Endothelial cell of umbilical vein (primary cell): ENCODE measurements around the gene PIGM. TPM values are rescaled to one million over a fixed set of nuclear protein-coding genes. Genes with fewer than 3 reads are reported as not detected.

Experiments
- BruUV-seq: library from RNA; stranded (reverse); fragments of 400-500 nt; replicated peaks from 2 replicates; lab custom pipeline; 2021; lab: Mats Ljungman, UMichigan
- CTCF ChIA-PET: fragments of 300-600, 350-600 bp; sonication (Branson Sonifier 250); formaldehyde crosslinking; loops from one replicate; lab custom pipeline; 2021; ENCODE audit warnings: antibody characterized with exemption, inconsistent platforms; lab: Charles Lee
- POLR2A ChIA-PET: fragments of 300-600, 350-600 bp; sonication (Branson Sonifier 250); formaldehyde crosslinking; loops from one replicate; lab custom pipeline; 2021; ENCODE audit warnings: antibody characterized with exemption, inconsistent platforms; lab: Charles Lee
- DNase-seq: peaks from one replicate; pipeline ENCODE4 v3.0.0-alpha.2; 2011; ENCODE audit warnings: low read depth, low spot score
- FAIRE-seq: peaks from 2 replicates; lab custom pipeline; 2011; peaks lifted over from hg19 to GRCh38; lab: Jason Lieb, UNC
- H2AFZ ChIP-seq: 2 replicates; pipeline ENCODE4 v1.6.0; 2012; ENCODE audit warnings: low read depth, low read length, control low read depth, inconsistent platforms
- H3K27ac ChIP-seq: 2 replicates; pipeline ENCODE4 v1.5.1; 2011; ENCODE audit warnings: low read depth, mild to moderate bottlenecking, control low read depth, low read length, moderate library complexity; ENCODE audit not compliant: insufficient read depth
- H3K27me3 ChIP-seq, 2 experiments: 2 replicates each; pipeline versions ENCODE4 v1.6.0 to v1.6.1; 2011; ENCODE audit warnings: low read length in 2 of 2, mixed read lengths in 1 of 2; ENCODE audit not compliant: control insufficient read depth in 2 of 2, insufficient read depth in 2 of 2
- H3K36me3 ChIP-seq, 2 experiments: 2 replicates in 1 of 2; 3 replicates in 1 of 2; pipeline ENCODE4 v1.5.1; 2011; ENCODE audit warnings: low read length in 2 of 2, mild to moderate bottlenecking in 1 of 2, moderate library complexity in 1 of 2; ENCODE audit not compliant: control insufficient read depth in 2 of 2, insufficient read depth in 2 of 2; ENCODE audit errors: extremely low read depth in 1 of 2
- H3K4me1 ChIP-seq: 3 replicates; pipeline ENCODE4 v1.5.1; 2011; ENCODE audit warnings: mild to moderate bottlenecking, low read length; ENCODE audit not compliant: control insufficient read depth, insufficient read depth; ENCODE audit errors: extremely low read depth
- H3K4me2 ChIP-seq: 2 replicates; pipeline ENCODE4 v1.6.1; 2011; ENCODE audit warnings: low read length, control low read depth, mixed read lengths; ENCODE audit not compliant: insufficient read depth
- H3K4me3 ChIP-seq, 3 experiments: fragments of 200-600 bp in 1 of 3; sonication (generic), shearing (Covaris generic) in 1 of 3; replicated peaks in 1 of 3; 2 replicates each; pipeline ENCODE4 v1.5.1; 2011 to 2016; ENCODE audit warnings: control low read depth in 3 of 3, low read length in 3 of 3, mild to moderate bottlenecking in 2 of 3, inconsistent platforms in 1 of 3, low read depth in 1 of 3, moderate library complexity in 1 of 3; ENCODE audit not compliant: insufficient read depth in 1 of 3
- H3K79me2 ChIP-seq: 2 replicates; pipeline ENCODE4 v1.6.0; 2012; ENCODE audit warnings: low read length, inconsistent platforms; ENCODE audit not compliant: control insufficient read depth, insufficient read depth
- H3K9ac ChIP-seq: replicated peaks from 2 replicates; pipeline ENCODE3; 2011; ENCODE audit warnings: low read length, control low read depth; ENCODE audit not compliant: insufficient read depth; ENCODE audit errors: extremely low read depth
- H3K9me1 ChIP-seq: replicated peaks from 3 replicates; pipeline ENCODE4 v1.6.0; 2011; ENCODE audit warnings: mild to moderate bottlenecking, low read length; ENCODE audit not compliant: control insufficient read depth, insufficient read depth; ENCODE audit errors: extremely low read depth
- H3K9me3 ChIP-seq: replicated peaks from 2 replicates; pipeline ENCODE4 v1.5.1; 2012; ENCODE audit warnings: low read length, inconsistent platforms; ENCODE audit not compliant: control insufficient read depth, insufficient read depth
- H4K20me1 ChIP-seq: replicated peaks from 2 replicates; pipeline ENCODE3; 2011; ENCODE audit warnings: mild to moderate bottlenecking, low read length; ENCODE audit not compliant: control insufficient read depth, insufficient read depth; ENCODE audit errors: extremely low read depth
- EZH2 ChIP-seq: IDR thresholded peaks from 2 replicates; pipeline ENCODE4 v1.6.1; 2012; ENCODE audit warnings: borderline replicate concordance, low read depth, mild to moderate bottlenecking, moderate library complexity, low read length, inconsistent platforms; ENCODE audit not compliant: severe bottlenecking
- FOS ChIP-seq: IDR thresholded peaks from 2 replicates; pipeline ENCODE4 v1.6.1; 2011; ENCODE audit warnings: mild to moderate bottlenecking, low read length, moderate library complexity, borderline replicate concordance; ENCODE audit not compliant: insufficient read depth
- GATA2 ChIP-seq: IDR thresholded peaks from 2 replicates; pipeline ENCODE4 v1.7.0; 2011; ENCODE audit warnings: low read depth, mild to moderate bottlenecking, moderate library complexity, mixed read lengths, low read length; ENCODE audit not compliant: insufficient read length, insufficient read depth
- JUN ChIP-seq: IDR thresholded peaks from 2 replicates; pipeline ENCODE4 v1.6.1; 2011; ENCODE audit warnings: borderline replicate concordance, low read depth; ENCODE audit not compliant: insufficient read length, insufficient read depth
- MYC ChIP-seq: IDR thresholded peaks from one replicate; pipeline ENCODE4 v1.6.1; 2011; ENCODE audit warnings: mild to moderate bottlenecking, low read depth, low read length
- POLR2A ChIP-seq: IDR thresholded peaks from 2 replicates; pipeline ENCODE4 v1.6.1; 2012; ENCODE audit warnings: low read depth, mild to moderate bottlenecking, control low read depth, low read length
- POLR2AphosphoS5 ChIP-seq: IDR thresholded peaks from 2 replicates; pipeline ENCODE4 v1.6.1; 2012; ENCODE audit warnings: low read depth, mild to moderate bottlenecking, control low read depth, low read length, moderate library complexity; ENCODE audit not compliant: insufficient read depth
- dilution Hi-C: fragments of 300-500 bp; cut with MboI; formaldehyde crosslinking; loops from one replicate; pipeline ENCODE4 v1.15.0; 2019; ENCODE audit warnings: low sequenced_read_pairs; ENCODE audit not compliant: extremely low pct_ligation_motif_present
- intact Hi-C: fragments of 100-400 bp; cut with micrococcal nuclease; formaldehyde crosslinking; loops from one replicate; pipeline ENCODE4 v1.10.0; 2022
- polyA plus RNA-seq, 4 experiments: library from polyadenylated mRNA; depleted of rRNA in 3 of 4; stranded (reverse) in 3 of 4; unstranded in 1 of 4; fragments of >200 nt; gene quantifications; 2 replicates each; pipeline versions ENCODE4 v1.2.1 to v1.2.3, GENCODE V29; 2011 to 2012; ENCODE audit warnings: missing spikeins in 1 of 4
- total RNA-seq: library from RNA; stranded (reverse); gene quantifications from 2 replicates; pipeline ENCODE4 v1.2.3, GENCODE V29; 2021
- TF ChIP-seq, protein P1 (sequence below), 2 donors: IDR thresholded peaks; 1 replicate in 1 of 2; 2 replicates in 1 of 2; pipeline ENCODE4 v1.5.1; 2011; ENCODE audit warnings: low read length in 2 of 2, mild to moderate bottlenecking in 2 of 2, moderate library complexity in 2 of 2, control low read depth in 1 of 2, inconsistent platforms in 1 of 2, low read depth in 1 of 2; ENCODE audit not compliant: insufficient read depth in 1 of 2; ENCODE audit errors: extremely low read depth in 1 of 2
- TF ChIP-seq, protein P2 (sequence below): IDR thresholded peaks from 2 replicates; pipeline ENCODE4 v1.6.1; 2011; ENCODE audit not compliant: insufficient read depth, insufficient read length

Gene PIGM
- total and polyA plus RNA-seq, 2 donors (not counting 3 experiments of a cell fraction or from before 2014, with no cell fraction given): 3.4 to 5.4 TPM

DNA sequence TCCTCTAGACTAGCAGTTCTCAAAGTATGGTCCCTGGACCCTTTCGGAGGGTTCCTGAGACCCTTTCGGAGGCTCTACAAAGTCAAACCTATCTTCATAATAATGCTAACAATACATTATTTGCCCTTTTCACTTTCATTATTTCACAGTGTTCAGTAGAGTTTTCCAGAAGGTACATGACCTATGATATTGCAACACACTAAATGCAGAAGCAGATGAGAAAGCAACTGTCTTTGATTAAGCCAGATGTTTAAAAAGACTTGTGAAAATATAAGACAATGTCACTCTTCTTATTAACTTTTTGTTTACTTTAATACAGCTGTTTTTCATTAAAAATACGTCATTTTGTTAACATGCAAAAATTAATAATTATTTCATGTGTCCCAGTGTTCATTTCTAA is 32.4 kb upstream of the PIGM start:
- no peaks in the 10 kb centered on the region for H4K20me1 ChIP-seq
- no peak overlapping the region for H3K27ac ChIP-seq
- intact Hi-C loops: no loop called here
- no peak overlapping the region for H3K4me2 ChIP-seq
- no peaks in the 10 kb centered on the region for H3K79me2 ChIP-seq
- no peak overlapping the region for H2AFZ ChIP-seq
- no peak for DNase-seq
- no peaks in the 10 kb centered on the region for H3K36me3 ChIP-seq
- H3K4me1 ChIP-seq: no peaks in the 10 kb centered on the region
- H3K9me1 ChIP-seq: no peaks in the 10 kb centered on the region
- ChIA-PET CTCF (interaction anchor here (0.7 to 1.6 kb wide), 3 partner anchors 9 to 17 kb away, joined by 3 read pairs; no protein-coding TSS in a partner anchor), POLR2A (no interaction called here)
- H3K4me3 ChIP-seq: no peak overlapping the region
- FAIRE-seq: no peak
- H3K9ac ChIP-seq: no peak overlapping the region
- no TSS peak for BruUV-seq
- H3K9me3 ChIP-seq: no peaks in the 10 kb centered on the region
- TF ChIP-seq POLR2AphosphoS5 (no peak), POLR2A (no peak), GATA2 (no peak), MYC (no peak), FOS (no peak), EZH2 (no peak), JUN (no peak)
- TF ChIP-seq, protein P1, sequence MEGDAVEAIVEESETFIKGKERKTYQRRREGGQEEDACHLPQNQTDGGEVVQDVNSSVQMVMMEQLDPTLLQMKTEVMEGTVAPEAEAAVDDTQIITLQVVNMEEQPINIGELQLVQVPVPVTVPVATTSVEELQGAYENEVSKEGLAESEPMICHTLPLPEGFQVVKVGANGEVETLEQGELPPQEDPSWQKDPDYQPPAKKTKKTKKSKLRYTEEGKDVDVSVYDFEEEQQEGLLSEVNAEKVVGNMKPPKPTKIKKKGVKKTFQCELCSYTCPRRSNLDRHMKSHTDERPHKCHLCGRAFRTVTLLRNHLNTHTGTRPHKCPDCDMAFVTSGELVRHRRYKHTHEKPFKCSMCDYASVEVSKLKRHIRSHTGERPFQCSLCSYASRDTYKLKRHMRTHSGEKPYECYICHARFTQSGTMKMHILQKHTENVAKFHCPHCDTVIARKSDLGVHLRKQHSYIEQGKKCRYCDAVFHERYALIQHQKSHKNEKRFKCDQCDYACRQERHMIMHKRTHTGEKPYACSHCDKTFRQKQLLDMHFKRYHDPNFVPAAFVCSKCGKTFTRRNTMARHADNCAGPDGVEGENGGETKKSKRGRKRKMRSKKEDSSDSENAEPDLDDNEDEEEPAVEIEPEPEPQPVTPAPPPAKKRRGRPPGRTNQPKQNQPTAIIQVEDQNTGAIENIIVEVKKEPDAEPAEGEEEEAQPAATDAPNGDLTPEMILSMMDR (IDR thresholded peaks at IDR 0.05; ENCODE audit: extremely low read depth in 1 of 2, insufficient read depth in 1 of 2, low read depth in 1 of 2, low read length in 2 of 2): no peak
- TF ChIP-seq, protein P2, sequence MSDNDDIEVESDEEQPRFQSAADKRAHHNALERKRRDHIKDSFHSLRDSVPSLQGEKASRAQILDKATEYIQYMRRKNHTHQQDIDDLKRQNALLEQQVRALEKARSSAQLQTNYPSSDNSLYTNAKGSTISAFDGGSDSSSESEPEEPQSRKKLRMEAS: no peak
- peaks cover 9 to 16% of the 10 kb centered on the region in 2 experiments for H3K27me3 ChIP-seq
- dilution Hi-C loops: no loop called here
